Mucosa of gallbladder (tissue), 1 donor: ENCODE results near the gene RIMBP2. TPM values are rescaled to one million over a fixed set of nuclear protein-coding genes. Genes with fewer than 3 reads are reported as not detected.

Source experiments
- DNase-seq: peaks from one replicate; pipeline ENCODE4 v3.0.0-alpha.2; 2020; ENCODE audit warnings: low spot score
- total RNA-seq: library from RNA; stranded (reverse); gene quantifications from one replicate; pipeline ENCODE4 v1.2.1, GENCODE V29; 2021
- donor health status: DM: no; HTN: no; CAD: no.

RIMBP2 gene
- total RNA-seq, 1 donor from 2014 or later, result 1.3 TPM

- DNase-seq, result no peak
Observed at GRCh38 chr12:130424858-130425697, 291.0 kb downstream of the RIMBP2 start.

- DNase-seq, result no peak
Observed at GRCh38 chr12:130423991-130424857, 291.9 kb downstream of the RIMBP2 start.

GRCh38 chr12:130423136-130423535 is 293.0 kb downstream of the RIMBP2 start:
- DNase-seq, result no peak

- no peak for DNase-seq
Observed at GRCh38 chr12:130422676-130423075, 293.4 kb downstream of the RIMBP2 start.

- DNase-seq, result no peak
Observed at GRCh38 chr12:130421896-130422295, 294.2 kb downstream of the RIMBP2 start.

- DNase-seq, result no peak
Observed at GRCh38 chr12:130420071-130420470, 296.0 kb downstream of the RIMBP2 start.

- no peak for DNase-seq
Observed at GRCh38 chr12:130419116-130419515, 297.0 kb downstream of the RIMBP2 start.

GRCh38 chr12:130418251-130418650 is 297.8 kb downstream of the RIMBP2 start:
- DNase-seq, result no peak

- DNase-seq, result no peak
Observed at GRCh38 chr12:130414381-130414780, 301.7 kb downstream of the RIMBP2 start.

- no peak for DNase-seq
Observed at GRCh38 chr12:130413909-130414308, 302.2 kb downstream of the RIMBP2 start.

- DNase-seq, result no peak
Observed at GRCh38 chr12:130412384-130412783, 303.7 kb downstream of the RIMBP2 start.

- no peak for DNase-seq
Observed at GRCh38 chr12:130405332-130405731, 310.8 kb downstream of the RIMBP2 start.

GRCh38 chr12:130401703-130402102 is 314.4 kb downstream of the RIMBP2 start:
- DNase-seq, result no peak

- no peak for DNase-seq
Observed at GRCh38 chr12:130398100-130398848, 317.8 kb downstream of the RIMBP2 start.

GRCh38 chr12:130396667-130397066 is 319.4 kb downstream of the RIMBP2 start:
- no peak for DNase-seq

- no peak for DNase-seq
Observed at GRCh38 chr12:130394906-130395305, 321.2 kb downstream of the RIMBP2 start.

GRCh38 chr12:130391186-130391585 is 324.9 kb downstream of the RIMBP2 start:
- DNase-seq, result no peak

- no peak for DNase-seq
Observed at GRCh38 chr12:130385193-130385592, 330.9 kb downstream of the RIMBP2 start.

- DNase-seq, result no peak
Observed at GRCh38 chr12:130384234-130384633, 331.9 kb downstream of the RIMBP2 start.

- no peak for DNase-seq
Observed at GRCh38 chr12:130382818-130383217, 333.3 kb downstream of the RIMBP2 start.

GRCh38 chr12:130375296-130376287 is 340.5 kb downstream of the RIMBP2 start:
- no peak for DNase-seq
